Activated CD8-positive, alpha-beta T cell treated with anti-CD3 and anti-CD28 coated beads for 36 hours (primary cell): Measurements from ENCODE around the gene AFAP1. TPM values are rescaled to one million over a fixed set of nuclear protein-coding genes. Genes with fewer than 3 reads are reported as not detected.

Experiments used
- ATAC-seq: fragments of 200-7000 bp; cut with Tn5 transposase; one replicate; pipeline ENCODE4 v1.10.0; 2021; ENCODE audit warnings: mild to moderate bottlenecking, moderate library complexity
- CTCF ChIA-PET: fragments of 350-600 bp; sonication (Branson Sonifier 250); formaldehyde crosslinking; loops from one replicate; lab custom pipeline; 2021; ENCODE audit warnings: antibody characterized with exemption; lab: Charles Lee
- POLR2A ChIA-PET: fragments of 350-600 bp; sonication (Branson Sonifier 250); formaldehyde crosslinking; loops from one replicate; lab custom pipeline; 2021; ENCODE audit warnings: antibody characterized with exemption; lab: Charles Lee
- DNase-seq: peaks from one replicate; pipeline ENCODE4 v3.0.0-alpha.2; 2020
- H3K27ac Mint-ChIP-seq: one replicate; pipeline ENCODE4 v1.8.0; 2021; ENCODE audit warnings: mild to moderate bottlenecking, mixed read lengths
- H3K27me3 Mint-ChIP-seq: one replicate; pipeline ENCODE4 v1.8.0; 2021; ENCODE audit warnings: mixed read lengths
- H3K36me3 Mint-ChIP-seq: one replicate; pipeline ENCODE4 v1.8.0; 2021; ENCODE audit warnings: low read depth, mixed read lengths
- H3K4me1 Mint-ChIP-seq: one replicate; pipeline ENCODE4 v1.8.0; 2021; ENCODE audit warnings: low read depth, mixed read lengths
- H3K4me3 Mint-ChIP-seq: one replicate; pipeline ENCODE4 v1.8.0; 2021; ENCODE audit warnings: mild to moderate bottlenecking, moderate library complexity, mixed read lengths
- H3K9me3 Mint-ChIP-seq: one replicate; pipeline ENCODE4 v1.8.0; 2021; ENCODE audit warnings: mixed read lengths
- intact Hi-C: fragments of 100-400 bp; cut with micrococcal nuclease; formaldehyde crosslinking; loops from one replicate; pipeline ENCODE4 v1.10.0; 2022
- total RNA-seq, 2 experiments: library from RNA; stranded (reverse); gene quantifications; one replicate each; pipeline ENCODE4 v1.2.3, GENCODE V29; 2021
- TF ChIP-seq, protein P1 (sequence below): fragments of 200-600 bp; IDR thresholded peaks from one replicate; pipeline ENCODE4 v1.8.0; 2022; ENCODE audit warnings: antibody characterized with exemption, mild to moderate bottlenecking

Gene AFAP1
- total RNA-seq, 2 experiments from 2014 or later = 25.5 to 26.5 TPM

DNA sequence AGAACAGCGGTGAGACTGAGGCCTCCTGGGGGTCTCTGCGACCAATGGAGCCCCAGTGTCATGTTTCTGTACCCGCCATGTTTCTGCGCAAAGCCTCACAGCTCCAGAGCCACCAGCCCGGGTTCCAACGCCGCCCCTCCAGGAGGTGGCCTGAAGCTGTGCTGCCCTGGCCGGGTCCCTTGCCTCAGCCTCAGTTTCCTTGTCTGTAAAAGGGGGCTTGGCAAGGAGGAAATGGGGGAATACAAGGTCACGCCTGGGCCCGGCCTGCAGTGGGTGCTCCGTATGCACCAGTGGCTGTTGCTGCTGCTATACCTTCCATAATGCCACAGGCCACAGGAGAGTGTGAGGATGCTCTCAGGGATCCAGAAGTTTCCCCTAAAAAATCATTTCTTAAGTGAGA is 229.5 kb downstream of the AFAP1 start:
- ChIA-PET CTCF (interaction anchor here (1.3 kb wide), 1 partner anchor 10 kb away, joined by 4 read pairs; no protein-coding TSS in a partner anchor), POLR2A (no interaction called here)
- Mint-ChIP-seq H3K4me3 (no peak overlapping the region), H3K36me3 (no peaks in the 10 kb centered on the region), H3K9me3 (no peaks in the 10 kb centered on the region), H3K4me1 (no peaks in the 10 kb centered on the region), H3K27ac (no peak overlapping the region), H3K27me3 (no peaks in the 10 kb centered on the region)
- ATAC-seq (no peak), DNase-seq (no peak)
- TF ChIP-seq, protein P1, sequence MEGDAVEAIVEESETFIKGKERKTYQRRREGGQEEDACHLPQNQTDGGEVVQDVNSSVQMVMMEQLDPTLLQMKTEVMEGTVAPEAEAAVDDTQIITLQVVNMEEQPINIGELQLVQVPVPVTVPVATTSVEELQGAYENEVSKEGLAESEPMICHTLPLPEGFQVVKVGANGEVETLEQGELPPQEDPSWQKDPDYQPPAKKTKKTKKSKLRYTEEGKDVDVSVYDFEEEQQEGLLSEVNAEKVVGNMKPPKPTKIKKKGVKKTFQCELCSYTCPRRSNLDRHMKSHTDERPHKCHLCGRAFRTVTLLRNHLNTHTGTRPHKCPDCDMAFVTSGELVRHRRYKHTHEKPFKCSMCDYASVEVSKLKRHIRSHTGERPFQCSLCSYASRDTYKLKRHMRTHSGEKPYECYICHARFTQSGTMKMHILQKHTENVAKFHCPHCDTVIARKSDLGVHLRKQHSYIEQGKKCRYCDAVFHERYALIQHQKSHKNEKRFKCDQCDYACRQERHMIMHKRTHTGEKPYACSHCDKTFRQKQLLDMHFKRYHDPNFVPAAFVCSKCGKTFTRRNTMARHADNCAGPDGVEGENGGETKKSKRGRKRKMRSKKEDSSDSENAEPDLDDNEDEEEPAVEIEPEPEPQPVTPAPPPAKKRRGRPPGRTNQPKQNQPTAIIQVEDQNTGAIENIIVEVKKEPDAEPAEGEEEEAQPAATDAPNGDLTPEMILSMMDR = no peak
- intact Hi-C loops = no loop called here

DNA sequence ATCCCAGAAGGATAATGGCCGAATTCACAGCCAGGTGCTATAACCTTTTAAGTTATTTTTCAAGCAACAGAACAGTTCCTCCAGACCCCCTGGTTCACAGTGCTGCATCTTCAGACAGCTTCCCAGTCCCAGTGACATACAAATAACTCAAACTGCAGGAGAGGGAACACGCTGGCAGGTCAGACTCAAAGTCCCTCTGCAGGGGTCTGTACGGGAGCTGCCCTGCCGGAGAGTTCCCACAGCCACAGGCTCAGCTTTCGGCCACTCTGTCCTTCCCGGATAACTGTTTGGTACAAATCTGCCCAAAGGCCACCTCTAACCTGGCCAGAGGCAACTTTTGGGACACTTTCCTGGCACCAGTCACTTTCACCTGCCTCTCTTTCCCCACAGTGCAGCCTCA is 230.2 kb downstream of the AFAP1 start:
- ChIA-PET POLR2A (no interaction called here), CTCF (interaction anchor here (1.3 kb wide), 1 partner anchor 11 kb away, joined by 4 read pairs; no protein-coding TSS in a partner anchor)
- TF ChIP-seq, protein P1 = no peak
- intact Hi-C loops = no loop called here
- no peak for DNase-seq
- Mint-ChIP-seq H3K27me3 (no peaks in the 10 kb centered on the region), H3K36me3 (no peaks in the 10 kb centered on the region), H3K4me3 (no peak overlapping the region), H3K9me3 (no peaks in the 10 kb centered on the region), H3K27ac (no peak overlapping the region), H3K4me1 (no peaks in the 10 kb centered on the region)
- ATAC-seq = no peak

DNA sequence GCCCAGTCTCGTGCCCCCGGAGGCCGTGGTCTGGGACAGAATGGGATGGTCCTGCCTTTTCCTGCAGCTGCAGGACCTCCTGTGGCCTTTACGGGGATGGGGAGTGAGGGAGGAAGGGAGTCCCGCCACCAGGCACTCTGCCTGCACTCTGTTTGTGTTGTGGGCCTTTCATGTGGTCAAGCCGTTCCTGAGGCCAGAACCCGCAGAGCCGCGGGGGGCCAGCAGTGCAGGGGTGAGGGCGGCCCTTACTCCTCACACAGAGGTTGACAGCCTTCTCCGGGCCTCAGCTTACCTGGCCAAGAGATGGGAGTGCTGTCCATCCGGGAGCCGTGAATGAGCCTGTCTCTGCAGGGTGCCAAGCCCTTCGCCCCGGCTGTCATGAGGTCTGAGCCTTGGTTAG is 230.7 kb downstream of the AFAP1 start:
- Mint-ChIP-seq H3K4me3 (no peak overlapping the region), H3K9me3 (no peaks in the 10 kb centered on the region), H3K36me3 (no peaks in the 10 kb centered on the region), H3K27ac (no peak overlapping the region), H3K27me3 (no peaks in the 10 kb centered on the region), H3K4me1 (no peaks in the 10 kb centered on the region)
- no peak for DNase-seq
- intact Hi-C loops = no loop called here
- ChIA-PET CTCF (no interaction called here), POLR2A (no interaction called here)
- ATAC-seq = no peak
- TF ChIP-seq, protein P1 = no peak

Other genes with a start within 250 kb of the AFAP1 start
- under 1 TPM; 0.32 to 0.54 TPM for gene ABLIM2, start 219.0 kb upstream of the AFAP1 start, total RNA-seq